Measurements from ENCODE around the gene ZFYVE9.

GRCh38 chr1:52190500-52191252, 48.8 kb downstream of the ZFYVE9 start:
- TF ChIP-seq CTCF (IDR thresholded peaks at IDR 0.05 in 8 of 11, conservative IDR thresholded peaks at IDR 0.05 in 3 of 11) (peak in 2 of 11 experiments; percentile 9 to 25), POLR2AphosphoS5 (IDR thresholded peaks at IDR 0.05) (no peak)

Measured in spleen (tissue), 7 donors.